MV-4-11 (cell line): ENCODE results near the gene APBA2.

ENCODE experiments used
- DNase-seq: peaks from one replicate; lab custom pipeline; 2025; lab: John Stamatoyannopoulos, UW

APBA2 gene

DNA sequence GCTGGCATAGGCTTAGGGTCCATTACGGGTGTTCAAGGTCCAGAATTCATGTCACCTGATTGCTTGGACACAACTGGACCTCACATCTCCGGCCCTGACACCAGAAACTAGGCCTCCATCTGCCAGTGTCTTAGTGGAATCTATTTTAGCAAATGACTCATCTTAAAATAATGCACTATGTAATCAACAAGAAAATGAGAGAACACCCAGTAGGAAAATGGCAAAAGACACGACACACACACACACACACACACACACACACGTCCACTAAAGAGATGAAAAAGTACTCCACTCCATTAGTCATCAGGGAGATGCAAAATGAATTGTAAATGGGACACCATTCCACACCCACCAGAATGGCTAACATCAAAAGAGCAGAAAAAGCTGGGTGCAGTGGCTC is 11.2 kb downstream of the APBA2 start:
- DNase-seq, result no peak

GRCh38 chr15:28897861-28898585 is 12.2 kb downstream of the APBA2 start:
- no peak for DNase-seq

- no peak for DNase-seq
These were observed 13.4 kb downstream of the APBA2 start for GRCh38 chr15:28899061-28899738.

DNA sequence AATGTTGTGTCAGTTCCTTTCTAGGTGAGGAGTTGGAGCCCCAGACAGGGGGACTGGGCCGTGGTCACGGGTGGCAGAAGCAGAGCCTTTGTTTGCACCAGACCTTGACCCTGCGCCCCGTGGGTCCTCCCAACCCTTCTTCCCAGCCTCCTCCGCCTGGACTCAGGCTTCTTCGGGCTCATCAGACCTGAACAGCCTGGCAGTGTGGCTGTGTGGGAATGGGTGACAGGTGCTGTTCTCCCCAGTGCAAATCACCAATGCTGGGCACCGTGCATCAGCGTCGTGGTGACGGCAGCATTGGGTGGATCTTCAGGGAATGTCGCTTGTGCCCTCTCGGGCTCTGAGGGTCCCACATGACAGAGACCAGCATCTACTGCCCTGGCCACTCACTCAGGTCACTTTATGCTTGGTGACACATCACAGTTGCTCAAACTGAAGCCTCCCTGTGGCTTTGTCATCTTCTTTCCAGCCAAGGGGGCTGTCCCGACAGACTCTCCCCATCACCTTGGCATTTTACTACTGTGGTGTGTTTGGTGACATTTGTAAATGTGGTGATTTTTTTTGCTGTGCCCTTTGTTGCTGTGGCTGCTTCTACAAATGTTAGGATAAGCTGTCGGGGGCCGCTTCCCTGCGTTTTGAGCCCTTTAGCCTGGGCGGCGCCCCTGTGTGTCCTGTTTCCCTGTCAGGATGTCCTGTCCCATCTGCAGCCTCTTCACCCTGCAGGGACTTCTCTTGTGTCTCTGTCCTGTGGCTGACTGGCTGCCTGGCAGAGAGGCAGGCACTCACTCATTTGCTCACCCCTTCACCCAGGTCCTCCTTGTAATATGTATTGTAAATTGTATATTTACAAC is 14.5 kb downstream of the APBA2 start:
- no peak for DNase-seq

DNA sequence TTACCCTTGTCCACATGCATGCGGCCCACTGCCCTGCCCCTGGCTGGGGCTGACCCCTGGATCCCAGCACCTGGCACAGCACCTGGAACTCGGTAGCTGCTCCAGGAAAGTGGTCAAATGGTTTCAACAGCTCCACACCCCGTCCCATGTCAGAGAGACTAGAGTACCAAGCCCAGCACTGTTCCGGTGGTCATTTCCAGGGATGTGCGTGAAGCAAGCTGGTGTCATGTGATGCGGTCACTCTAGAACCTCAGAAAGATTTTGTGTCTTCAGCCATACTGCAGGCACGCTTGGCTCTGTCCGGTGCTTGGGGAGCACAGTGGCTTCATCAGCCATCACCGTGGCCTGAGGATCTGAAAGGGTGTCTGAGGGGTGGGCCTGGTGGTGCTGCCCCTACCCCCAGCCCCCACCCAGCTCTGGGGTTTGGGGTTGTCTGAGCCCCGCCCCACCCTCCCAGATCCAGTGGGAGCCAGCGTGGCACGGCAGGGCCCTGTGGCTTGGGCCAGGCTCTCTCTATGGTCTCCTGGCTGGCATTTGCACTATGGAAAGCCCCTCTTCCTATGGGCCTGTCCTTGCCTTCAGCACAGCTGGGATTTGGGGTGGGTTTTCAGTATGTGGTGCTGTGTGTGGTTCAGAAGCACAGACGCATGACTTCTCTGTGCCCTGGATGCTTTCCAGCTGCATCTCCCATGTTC is 15.3 kb downstream of the APBA2 start:
- DNase-seq, result no peak

- no peak for DNase-seq
These were observed 15.8 kb downstream of the APBA2 start for GRCh38 chr15:28901587-28901980.

DNA sequence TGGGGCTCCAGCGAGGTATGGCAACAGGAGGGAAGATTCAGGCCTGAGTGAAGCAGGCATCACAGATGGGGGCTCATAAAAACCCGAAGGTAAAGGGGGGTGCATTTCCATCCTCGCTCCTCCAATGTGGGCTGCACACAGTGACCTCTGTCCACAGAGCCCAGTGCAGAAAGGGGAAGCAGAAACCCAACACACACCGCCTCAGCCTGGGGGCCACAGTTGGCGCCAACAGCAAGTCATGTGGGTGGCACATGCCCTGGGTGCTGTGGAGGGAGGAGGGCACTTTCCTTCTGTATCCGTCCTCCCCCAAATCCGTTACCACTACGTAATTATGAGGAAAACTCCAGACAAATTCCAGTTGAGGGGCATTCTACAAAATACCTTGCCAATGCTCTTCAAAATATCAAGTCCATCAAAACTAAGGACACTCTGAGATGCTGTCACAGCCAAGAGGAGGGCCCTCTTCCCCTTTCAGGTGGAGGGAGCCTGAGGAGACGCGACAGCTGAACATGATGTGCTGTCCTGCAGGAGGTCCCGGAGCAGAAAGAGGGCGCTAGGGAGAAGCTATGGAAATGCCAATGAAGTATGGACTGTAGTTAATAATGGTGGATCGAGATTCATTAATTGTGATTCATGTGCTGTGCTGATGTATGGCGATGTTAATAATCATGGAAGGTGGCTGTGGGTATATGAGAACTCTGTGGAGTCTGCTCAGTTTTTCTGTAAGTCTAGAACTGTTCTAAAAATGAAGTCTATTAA is 16.4 kb downstream of the APBA2 start:
- peak; percentile 25 for DNase-seq

GRCh38 chr15:28902856-28903255 is 17.1 kb downstream of the APBA2 start:
- no peak for DNase-seq

- DNase-seq, result peak; percentile 49
These were observed 17.8 kb downstream of the APBA2 start for GRCh38 chr15:28903555-28903954.

DNA sequence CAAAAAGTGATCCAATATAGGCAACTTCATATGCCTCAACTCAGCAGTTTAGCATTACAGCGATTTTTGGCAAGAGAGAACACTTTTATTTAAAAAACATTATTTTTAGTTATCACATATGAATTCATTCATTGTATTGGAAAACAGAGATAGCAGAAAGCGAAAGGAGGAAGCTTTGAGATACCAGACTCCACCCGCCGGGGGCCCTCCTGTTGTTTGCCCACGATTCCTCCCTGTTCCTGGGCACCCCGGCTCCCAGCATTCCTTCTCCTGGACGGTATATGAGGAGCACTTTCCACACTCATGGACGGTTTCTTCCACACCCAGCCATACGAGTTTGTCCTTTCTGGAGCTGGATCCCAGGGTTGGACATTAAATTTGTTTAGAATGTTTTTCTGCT is 18.2 kb downstream of the APBA2 start:
- peak; percentile 45 for DNase-seq

GRCh38 chr15:28904541-28905315 is 19.0 kb downstream of the APBA2 start:
- DNase-seq, result no peak

- DNase-seq, result no peak
These were observed 21.7 kb downstream of the APBA2 start for GRCh38 chr15:28907338-28907960.

GRCh38 chr15:28909958-28910500 is 24.3 kb downstream of the APBA2 start:
- DNase-seq, result no peak

DNA sequence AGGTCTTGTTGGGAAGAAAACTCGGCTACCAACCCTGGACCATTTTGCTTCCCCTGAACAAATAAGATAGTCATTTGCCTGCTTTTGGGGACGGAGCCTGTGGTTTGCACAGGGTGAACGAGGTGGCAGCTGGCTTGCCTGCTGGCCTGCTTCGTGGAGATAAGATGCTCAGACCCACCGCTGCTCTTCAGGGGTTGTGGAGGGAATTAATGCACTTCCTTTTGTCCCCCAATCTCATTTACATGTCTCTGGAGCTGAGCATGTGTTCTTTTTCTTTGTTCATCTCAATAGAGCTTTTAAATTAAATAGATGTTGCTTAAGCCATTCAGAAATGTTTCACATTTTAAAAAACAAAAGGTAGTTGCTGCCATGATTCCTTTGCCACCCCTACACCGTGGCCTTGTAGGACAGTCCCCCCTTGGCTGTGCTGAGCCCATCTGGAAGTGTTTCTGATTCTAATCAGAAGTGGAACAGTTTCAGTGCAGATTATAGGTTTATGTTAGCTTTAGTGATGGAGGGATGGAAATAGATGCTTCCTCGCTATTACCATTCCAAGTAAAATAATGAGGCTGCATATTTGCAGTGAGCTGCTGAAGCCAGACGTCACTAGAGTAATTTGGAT is 25.6 kb downstream of the APBA2 start:
- no peak for DNase-seq

DNA sequence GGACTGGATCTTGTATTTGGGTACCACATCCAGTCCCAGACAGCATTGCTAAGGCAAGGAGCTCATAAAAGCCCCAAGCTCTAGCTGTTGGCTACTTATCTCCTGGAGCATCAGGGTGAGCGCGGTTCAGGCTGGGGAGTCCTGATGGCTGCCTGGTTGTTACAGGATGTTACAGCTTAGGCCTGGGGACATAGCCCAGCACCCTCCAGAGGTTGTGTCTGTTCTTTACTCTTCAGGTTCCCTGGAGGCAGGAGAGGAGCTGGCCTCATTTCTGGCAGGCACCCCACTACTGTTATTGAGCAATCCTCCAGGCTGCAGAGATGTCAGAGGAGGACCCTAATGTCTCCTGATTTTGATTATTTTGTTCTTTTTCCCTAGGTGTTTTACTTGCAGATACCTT is 26.6 kb downstream of the APBA2 start:
- DNase-seq, result no peak

- DNase-seq, result no peak
These were observed 27.5 kb downstream of the APBA2 start for GRCh38 chr15:28913171-28913765.

DNA sequence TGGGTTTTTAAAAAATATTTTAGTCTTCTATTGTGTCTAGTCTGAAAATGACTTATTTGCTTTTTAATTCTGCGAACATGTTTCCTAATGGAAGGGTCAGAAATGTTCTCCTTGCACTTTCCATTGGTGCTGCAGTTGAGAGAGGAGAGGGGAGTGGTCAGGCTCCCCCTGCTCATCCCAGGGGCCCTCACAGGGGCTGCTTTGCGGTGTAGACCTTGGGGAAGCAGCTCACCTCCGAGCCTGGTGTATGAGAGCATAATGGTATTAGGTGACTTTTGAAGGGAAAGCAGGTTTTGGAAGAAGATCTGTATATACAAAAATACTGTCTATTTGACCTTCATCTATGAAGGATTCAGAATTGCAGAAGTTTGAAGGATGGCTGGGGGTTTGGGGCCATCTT is 28.3 kb downstream of the APBA2 start:
- no peak for DNase-seq

DNA sequence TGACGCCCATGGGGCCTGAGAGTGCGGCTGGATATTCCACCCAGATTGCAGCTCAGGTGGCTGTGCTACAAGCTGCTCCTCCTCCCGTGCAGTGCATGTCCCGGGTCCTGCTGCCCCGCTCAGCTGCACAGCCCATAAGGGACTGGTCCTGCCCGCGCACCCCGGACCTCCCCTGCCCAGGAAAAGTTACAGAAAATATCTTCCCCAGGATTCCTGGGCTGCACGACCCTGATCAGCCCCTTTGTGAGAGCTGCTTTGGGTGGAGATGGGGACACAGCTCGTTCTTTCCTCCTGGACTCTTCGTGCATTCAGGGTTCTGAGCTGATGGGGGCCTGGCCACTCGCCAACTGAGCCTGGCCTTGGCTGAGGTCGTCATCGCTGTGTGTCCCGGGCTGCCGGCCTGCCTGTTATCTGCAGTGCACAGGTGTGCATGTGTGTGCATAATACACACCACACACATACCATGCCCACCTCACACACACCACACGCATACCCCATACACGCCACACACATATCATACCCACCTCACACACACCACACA is 28.8 kb downstream of the APBA2 start:
- no peak for DNase-seq
